Activated T-cell treated with anti-CD3 and anti-CD28 coated beads, Interleukin-2, amount 50 U/mL, for 24 hours (primary cell): Measurements from ENCODE around the gene CACNA1B.
"Not testable (repeated sequence)": the region's sequence is repeated elsewhere in the genome, so short reads cannot be mapped to it uniquely, and the experiment has no call there.

ENCODE experiments used
- DNase-seq: peaks from one replicate; pipeline ENCODE4 v3.0.0-alpha.2; 2020
- H3K27ac Mint-ChIP-seq: 2 replicates; pipeline ENCODE4 v1.8.0; 2020; ENCODE audit warnings: mild to moderate bottlenecking, mixed read lengths
- H3K27me3 Mint-ChIP-seq: 2 replicates; pipeline ENCODE4 v1.8.0; 2020; ENCODE audit warnings: mixed read lengths
- H3K36me3 Mint-ChIP-seq: 2 replicates; pipeline ENCODE4 v1.8.0; 2020; ENCODE audit warnings: low read depth, mixed read lengths
- H3K4me1 Mint-ChIP-seq: 2 replicates; pipeline ENCODE4 v1.8.0; 2020; ENCODE audit warnings: low read depth, mixed read lengths
- H3K4me3 Mint-ChIP-seq: 2 replicates; pipeline ENCODE4 v1.8.0; 2020; ENCODE audit warnings: mild to moderate bottlenecking, moderate library complexity, mixed read lengths
- H3K9me3 Mint-ChIP-seq: 2 replicates; pipeline ENCODE4 v1.8.0; 2020; ENCODE audit warnings: mixed read lengths

CACNA1B gene

GRCh38 chr9:138009016-138009802, 131.6 kb downstream of the CACNA1B start:
- no peak for DNase-seq
- Mint-ChIP-seq H3K27ac (no peak overlapping the region), H3K27me3 (no peaks in the 10 kb centered on the region), H3K9me3 (no peaks in the 10 kb centered on the region), H3K4me3 (no peak overlapping the region), H3K36me3 (no peaks in the 10 kb centered on the region), H3K4me1 (no peaks in the 10 kb centered on the region)

GRCh38 chr9:138009803-138010690, 132.5 kb downstream of the CACNA1B start:
- H3K27me3 Mint-ChIP-seq = no peaks in the 10 kb centered on the region
- H3K4me1 Mint-ChIP-seq = no peaks in the 10 kb centered on the region
- no peaks in the 10 kb centered on the region for H3K9me3 Mint-ChIP-seq
- H3K27ac Mint-ChIP-seq = no peak overlapping the region
- DNase-seq = no peak
- no peak overlapping the region for H3K4me3 Mint-ChIP-seq
- H3K36me3 Mint-ChIP-seq = no peaks in the 10 kb centered on the region

GRCh38 chr9:138010861-138011260, 133.3 kb downstream of the CACNA1B start:
- Mint-ChIP-seq H3K36me3 (no peaks in the 10 kb centered on the region), H3K9me3 (no peaks in the 10 kb centered on the region), H3K4me3 (no peak overlapping the region), H3K4me1 (no peaks in the 10 kb centered on the region), H3K27me3 (no peaks in the 10 kb centered on the region), H3K27ac (no peak overlapping the region)
- DNase-seq = no peak

- DNase-seq = no peak
- Mint-ChIP-seq H3K4me1 (no peaks in the 10 kb centered on the region), H3K9me3 (no peaks in the 10 kb centered on the region), H3K4me3 (no peak overlapping the region), H3K27ac (no peak overlapping the region), H3K36me3 (no peaks in the 10 kb centered on the region), H3K27me3 (no peaks in the 10 kb centered on the region)
Observed at GRCh38 chr9:138011951-138012500, 134.4 kb downstream of the CACNA1B start.

- no peaks in the 10 kb centered on the region for H3K9me3 Mint-ChIP-seq
- no peaks in the 10 kb centered on the region for H3K36me3 Mint-ChIP-seq
- H3K4me3 Mint-ChIP-seq = no peak overlapping the region
- no peaks in the 10 kb centered on the region for H3K27me3 Mint-ChIP-seq
- no peaks in the 10 kb centered on the region for H3K4me1 Mint-ChIP-seq
- H3K27ac Mint-ChIP-seq = no peak overlapping the region
- DNase-seq = no peak
Observed at GRCh38 chr9:138013273-138013672, 135.7 kb downstream of the CACNA1B start.

- H3K4me1 Mint-ChIP-seq = no peaks in the 10 kb centered on the region
- no peak overlapping the region for H3K4me3 Mint-ChIP-seq
- H3K36me3 Mint-ChIP-seq = no peaks in the 10 kb centered on the region
- no peaks in the 10 kb centered on the region for H3K9me3 Mint-ChIP-seq
- DNase-seq = no peak
- H3K27ac Mint-ChIP-seq = no peak overlapping the region
- no peaks in the 10 kb centered on the region for H3K27me3 Mint-ChIP-seq
Observed at GRCh38 chr9:138013836-138014562, 136.4 kb downstream of the CACNA1B start.

- no peak overlapping the region for H3K27ac Mint-ChIP-seq
- no peaks in the 10 kb centered on the region for H3K4me1 Mint-ChIP-seq
- no peaks in the 10 kb centered on the region for H3K9me3 Mint-ChIP-seq
- H3K27me3 Mint-ChIP-seq = no peaks in the 10 kb centered on the region
- DNase-seq = no peak
- no peaks in the 10 kb centered on the region for H3K36me3 Mint-ChIP-seq
- H3K4me3 Mint-ChIP-seq = no peak overlapping the region
Observed at GRCh38 chr9:138014563-138014945, 137.0 kb downstream of the CACNA1B start.

GRCh38 chr9:138015021-138015829, 137.6 kb downstream of the CACNA1B start:
- no peak overlapping the region for H3K27ac Mint-ChIP-seq
- H3K4me3 Mint-ChIP-seq = no peak overlapping the region
- H3K9me3 Mint-ChIP-seq = no peaks in the 10 kb centered on the region
- no peaks in the 10 kb centered on the region for H3K36me3 Mint-ChIP-seq
- no peaks in the 10 kb centered on the region for H3K27me3 Mint-ChIP-seq
- no peak for DNase-seq
- H3K4me1 Mint-ChIP-seq = no peaks in the 10 kb centered on the region

- no peak for DNase-seq
- no peaks in the 10 kb centered on the region for H3K36me3 Mint-ChIP-seq
- H3K27ac Mint-ChIP-seq = no peak overlapping the region
- H3K4me1 Mint-ChIP-seq = no peaks in the 10 kb centered on the region
- peaks cover 3% of the 10 kb centered on the region for H3K27me3 Mint-ChIP-seq
- H3K4me3 Mint-ChIP-seq = no peak overlapping the region
- H3K9me3 Mint-ChIP-seq = no peaks in the 10 kb centered on the region
Observed at GRCh38 chr9:138016406-138017187, 139.0 kb downstream of the CACNA1B start.

- Mint-ChIP-seq H3K27ac (no peak overlapping the region), H3K4me1 (peaks cover 2% of the 10 kb centered on the region), H3K9me3 (no peaks in the 10 kb centered on the region), H3K27me3 (peaks cover 9% of the 10 kb centered on the region), H3K36me3 (no peaks in the 10 kb centered on the region), H3K4me3 (no peak overlapping the region)
- no peak for DNase-seq
Observed at GRCh38 chr9:138017200-138017599, 139.6 kb downstream of the CACNA1B start.

GRCh38 chr9:138019514-138019913, 141.9 kb downstream of the CACNA1B start:
- not testable (repeated sequence) for H3K4me1 Mint-ChIP-seq, H3K27ac Mint-ChIP-seq, H3K36me3 Mint-ChIP-seq, H3K9me3 Mint-ChIP-seq, H3K4me3 Mint-ChIP-seq, DNase-seq
- H3K27me3 Mint-ChIP-seq = peaks cover 26% of the 10 kb centered on the region

- Mint-ChIP-seq H3K9me3 (no peaks in the 10 kb centered on the region), H3K4me1 (peaks cover 4% of the 10 kb centered on the region), H3K4me3 (no peak overlapping the region), H3K27ac (no peak overlapping the region), H3K36me3 (no peaks in the 10 kb centered on the region), H3K27me3 (peaks cover 33% of the 10 kb centered on the region)
- DNase-seq = no peak
Observed at GRCh38 chr9:138020120-138020794, 142.7 kb downstream of the CACNA1B start.

- Mint-ChIP-seq H3K27me3 (peaks cover 38% of the 10 kb centered on the region), H3K4me3 (no peak overlapping the region), H3K27ac (no peak overlapping the region), H3K9me3 (no peaks in the 10 kb centered on the region), H3K4me1 (peaks cover 4% of the 10 kb centered on the region), H3K36me3 (no peaks in the 10 kb centered on the region)
- no peak for DNase-seq
Observed at GRCh38 chr9:138020795-138021182, 143.2 kb downstream of the CACNA1B start.
